BE2C (cell line): ENCODE measurements around the gene SCN8A.

ENCODE experiments used
- DNase-seq: peaks from one replicate; pipeline ENCODE4 v3.0.0-alpha.2; 2020
- H3K27me3 ChIP-seq: fragments of 250-450 bp; sonication (Bioruptor Pico); 2 replicates; pipeline ENCODE4 v1.5.1; 2020; ENCODE audit warnings: mild to moderate bottlenecking
- H3K36me3 ChIP-seq: fragments of 250-450 bp; sonication (Bioruptor Pico); 2 replicates; pipeline ENCODE4 v1.5.1; 2020; ENCODE audit warnings: mild to moderate bottlenecking
- H3K4me1 ChIP-seq: fragments of 250-450 bp; sonication (Bioruptor Pico); 2 replicates; pipeline ENCODE4 v1.5.1; 2020
- H3K4me3 ChIP-seq: 2 replicates; pipeline ENCODE4 v1.5.1; 2011; ENCODE audit warnings: low read depth, low read length
- H3K9me3 ChIP-seq: fragments of 250-450 bp; sonication (Bioruptor Pico); 2 replicates; pipeline ENCODE4 v1.5.1; 2020
- CTCF ChIP-seq: IDR thresholded peaks from 2 replicates; pipeline ENCODE4 v1.5.1; 2012; ENCODE audit warnings: mild to moderate bottlenecking, low read depth, low read length

SCN8A gene

GRCh38 chr12:51667269-51667668 is 76.2 kb downstream of the SCN8A start:
- no peak for TF ChIP-seq CTCF
- no peaks in the 10 kb centered on the region for H3K9me3 ChIP-seq
- peaks cover 5% of the 10 kb centered on the region; the same call in 1 of the 2 replicates for H3K4me1 ChIP-seq
- DNase-seq = no peak
- H3K4me3 ChIP-seq = no peak overlapping the region
- H3K27me3 ChIP-seq = no peaks in the 10 kb centered on the region
- H3K36me3 ChIP-seq = no peaks in the 10 kb centered on the region; the same call in 1 of the 2 replicates

- Histone ChIP-seq H3K9me3 (no peaks in the 10 kb centered on the region), H3K4me3 (no peak overlapping the region), H3K36me3 (no peaks in the 10 kb centered on the region; the same call in 1 of the 2 replicates), H3K4me1 (peaks cover 5% of the 10 kb centered on the region; the same call in 1 of the 2 replicates), H3K27me3 (no peaks in the 10 kb centered on the region)
- no peak for TF ChIP-seq CTCF
- no peak for DNase-seq
These were observed 78.2 kb downstream of the SCN8A start for GRCh38 chr12:51669271-51669670.

- H3K9me3 ChIP-seq = no peaks in the 10 kb centered on the region
- no peaks in the 10 kb centered on the region for H3K27me3 ChIP-seq
- no peak for DNase-seq
- no peaks in the 10 kb centered on the region for H3K36me3 ChIP-seq
- TF ChIP-seq CTCF = no peak
- H3K4me3 ChIP-seq = no peak overlapping the region
- H3K4me1 ChIP-seq = peaks cover 5% of the 10 kb centered on the region; the same call in 1 of the 2 replicates
These were observed 79.0 kb downstream of the SCN8A start for GRCh38 chr12:51669996-51670395.

DNA sequence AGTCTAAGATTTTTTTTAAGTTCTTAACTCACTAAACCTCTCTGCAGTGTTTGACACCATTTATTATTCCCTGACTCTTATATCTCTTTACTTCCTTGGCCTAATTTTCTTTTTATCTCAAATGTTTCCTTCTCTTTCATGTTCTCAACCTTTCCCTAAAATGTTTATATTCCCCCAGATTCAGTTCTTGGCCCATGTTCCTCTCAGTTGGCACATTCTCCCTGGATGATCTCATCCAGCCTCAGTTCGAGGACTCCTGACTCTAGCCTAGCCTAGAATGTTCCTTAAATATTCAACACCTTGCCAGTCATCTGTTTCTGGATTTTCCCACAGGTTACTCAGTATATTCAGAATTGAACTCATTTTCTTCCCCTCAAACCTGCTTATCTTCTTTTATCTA is 81.3 kb downstream of the SCN8A start:
- Histone ChIP-seq H3K4me1 (peaks cover 9% of the 10 kb centered on the region; the same call in 1 of the 2 replicates), H3K36me3 (no peaks in the 10 kb centered on the region), H3K4me3 (no peak overlapping the region), H3K27me3 (no peaks in the 10 kb centered on the region), H3K9me3 (no peaks in the 10 kb centered on the region)
- DNase-seq = no peak
- no peak for TF ChIP-seq CTCF

DNA sequence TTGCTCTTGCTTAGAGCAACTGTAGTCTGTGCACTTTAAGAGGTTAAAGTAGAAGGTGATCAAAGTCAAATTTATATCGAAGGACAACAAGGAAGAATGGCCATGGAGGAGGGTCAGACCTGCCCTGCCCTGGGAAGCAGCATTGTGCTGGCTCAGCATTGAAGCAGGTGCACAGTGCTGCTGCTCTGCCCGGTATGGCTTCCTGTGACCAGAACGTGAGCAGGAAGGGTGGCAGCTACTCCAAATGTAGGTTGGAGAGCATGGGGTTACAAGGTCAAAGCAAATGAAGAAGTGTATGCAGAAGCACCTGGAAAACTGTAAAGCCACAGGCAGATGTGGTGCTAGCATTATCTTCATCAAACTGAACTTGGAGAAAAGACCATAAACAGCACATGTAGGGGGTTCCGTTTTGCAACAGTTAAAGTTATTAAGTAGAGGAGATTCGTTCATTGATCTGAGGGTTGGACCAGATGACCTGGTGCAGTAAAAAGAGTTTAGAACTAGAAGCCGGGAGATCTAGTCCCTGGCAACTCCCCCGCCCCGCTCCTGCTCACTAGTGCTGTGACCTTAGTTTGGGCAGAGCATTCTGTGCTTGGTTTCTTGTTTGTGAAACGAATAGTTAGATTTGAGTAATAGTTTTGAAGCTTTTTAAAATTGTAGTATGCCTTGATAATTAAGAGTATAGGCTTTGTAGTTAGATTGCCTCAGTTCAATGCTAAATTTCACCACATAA is 84.2 kb downstream of the SCN8A start:
- no peaks in the 10 kb centered on the region for H3K9me3 ChIP-seq
- TF ChIP-seq CTCF = no peak
- no peaks in the 10 kb centered on the region for H3K27me3 ChIP-seq
- peaks cover 12% of the 10 kb centered on the region; the same call in 1 of the 2 replicates for H3K4me1 ChIP-seq
- no peaks in the 10 kb centered on the region for H3K36me3 ChIP-seq
- DNase-seq = no peak
- no peak overlapping the region for H3K4me3 ChIP-seq

GRCh38 chr12:51676875-51677274 is 85.8 kb downstream of the SCN8A start:
- Histone ChIP-seq H3K27me3 (no peaks in the 10 kb centered on the region), H3K9me3 (no peaks in the 10 kb centered on the region)

More at GRCh38 chr12:51676875-51677274, 85.8 kb downstream of the SCN8A start:
- no peak overlapping the region for H3K4me3 ChIP-seq
- TF ChIP-seq CTCF = no peak
- DNase-seq = no peak
- H3K36me3 ChIP-seq = no peaks in the 10 kb centered on the region
- peaks cover 10% of the 10 kb centered on the region; the same call in 1 of the 2 replicates for H3K4me1 ChIP-seq
